Gastroesophageal sphincter (tissue), 4 donors: Measurements from ENCODE around the gene CASP8. TPM values are rescaled to one million over a fixed set of nuclear protein-coding genes. Genes with fewer than 3 reads are reported as not detected.

Source experiments
- ATAC-seq: fragments of 150-250 bp; one replicate; pipeline ENCODE4 v1.9.1; 2016; ENCODE audit warnings: mild to moderate bottlenecking, moderate library complexity
- H3K27ac ChIP-seq, 4 donors: fragments of 200-600 bp; sonication (generic) in 3 of 4; 1 replicate in 3 of 4; 2 replicates in 1 of 4; pipeline ENCODE4 v1.5.1; 2016 to 2019
- H3K27me3 ChIP-seq: fragments of 200-600 bp; sonication (generic); one replicate; pipeline ENCODE4 v1.5.1; 2019
- H3K36me3 ChIP-seq, 2 donors: fragments of 200-600 bp; sonication (generic); one replicate each; pipeline ENCODE4 v1.5.1; 2019; ENCODE audit warnings: control low read depth in 1 of 2
- H3K4me1 ChIP-seq, 3 donors: fragments of 200-600 bp; sonication (generic); 1 replicate in 2 of 3; 2 replicates in 1 of 3; pipeline ENCODE4 v1.5.1; 2016 to 2019; ENCODE audit warnings: control low read depth in 2 of 3
- H3K4me3 ChIP-seq, 2 donors: fragments of 200-600 bp; sonication (generic); one replicate each; pipeline ENCODE4 v1.5.1; 2019; ENCODE audit warnings: mild to moderate bottlenecking in 1 of 2, moderate library complexity in 1 of 2
- H3K9me3 ChIP-seq, 3 donors: fragments of 200-600 bp; sonication (generic); one replicate each; pipeline ENCODE4 v1.5.1; 2017 to 2019; ENCODE audit warnings: control low read depth in 2 of 3
- CTCF ChIP-seq, 4 experiments: fragments of 200-600 bp in 2 of 4; fragments of 450-650 bp in 2 of 4; sonication (generic) in 1 of 4; IDR thresholded peaks; one replicate each; pipeline ENCODE4 v1.5.1; 2017 to 2019; ENCODE audit warnings: antibody characterized with exemption in 4 of 4, mild to moderate bottlenecking in 2 of 4, moderate library complexity in 2 of 4
- EP300 ChIP-seq: sonication (generic); formaldehyde crosslinking; IDR thresholded peaks from one replicate; pipeline ENCODE4 v1.6.1; 2017; ENCODE audit warnings: antibody characterized with exemption, mild to moderate bottlenecking
- POLR2A ChIP-seq, 2 donors: fragments of 450-650 bp; IDR thresholded peaks; one replicate each; pipeline ENCODE4 v1.6.1; 2017; ENCODE audit warnings: antibody characterized with exemption in 2 of 2, mild to moderate bottlenecking in 2 of 2, moderate library complexity in 1 of 2
- POLR2AphosphoS5 ChIP-seq: sonication (generic); formaldehyde crosslinking; IDR thresholded peaks from one replicate; pipeline ENCODE4 v1.6.1; 2017; ENCODE audit warnings: antibody characterized with exemption
- WGBS, 2 donors: methylation state at CpG; one replicate each; pipeline ENCODE4 v1.1.5; 2018; ENCODE audit warnings: low coverage in 1 of 2; 5-methylcytosine and 5-hydroxymethylcytosine counted together
- total RNA-seq, 4 donors: library from RNA; depleted of rRNA; stranded (reverse); fragments of >200 nt; gene quantifications; one replicate each; pipeline ENCODE4 v1.1.0, GENCODE V29; 2016

CASP8 gene
- total RNA-seq: 10 to 100 TPM in 2 of 4 donors, 1 to 10 TPM in 2; 6.4 to 12.3 (median 10.0) TPM

GRCh38 chr2:201260302-201260800 lies at the start of gene CASP8:
CASP8 (plus strand) TSS chr2:201260536; CDS start chr2:201266487, 5,951 bp downstream.
- H3K4me3 ChIP-seq: peak within 1 kb of the TSS in 1 of 2 donors; percentile 67
- H3K4me1 ChIP-seq: peaks cover 0 to 40% (median 11%) of the 10 kb centered on the region in 3 donors
- H3K9me3 ChIP-seq: no peaks in the 10 kb centered on the region
- no peak for TF ChIP-seq CTCF (IDR thresholded peaks at IDR 0.05)
- peak; percentile 9 for TF ChIP-seq POLR2AphosphoS5
- peak in 1 of 2 donors; percentile 18 for TF ChIP-seq POLR2A (IDR thresholded peaks at IDR 0.05)
- H3K36me3 ChIP-seq: no peaks in the 10 kb centered on the region
- peak within 1 kb of the TSS in 3 of 4 donors; percentile 15 to 48 (median 21) for H3K27ac ChIP-seq
- peak; percentile 32 for ATAC-seq
- H3K27me3 ChIP-seq: no peaks in the 10 kb centered on the region
- WGBS, 2 donors: 83% methylated on average over 4 of the region's 10 CpGs; no CpG with 5 or more reads in 1 of the 2 donors

GRCh38 chr2:201215963-201216362 lies 44.4 kb upstream of the CASP8 start:
- H3K4me3 ChIP-seq: no peak overlapping the region
- H3K27ac ChIP-seq: no peak overlapping the region
- no peaks in the 10 kb centered on the region for H3K4me1 ChIP-seq
- H3K27me3 ChIP-seq: no peaks in the 10 kb centered on the region
- TF ChIP-seq EP300 (no peak), CTCF (IDR thresholded peaks at IDR 0.05) (no peak), POLR2A (IDR thresholded peaks at IDR 0.05) (no peak), POLR2AphosphoS5 (no peak)
- ATAC-seq: no peak
- peaks cover 0 to 11% of the 10 kb centered on the region in 2 donors for H3K36me3 ChIP-seq
- no peaks in the 10 kb centered on the region for H3K9me3 ChIP-seq
- 90 to 96% methylated on average over 4 of the region's 4 CpGs for WGBS, 2 donors

GRCh38 chr2:201216918-201217317 lies 43.4 kb upstream of the CASP8 start:
- no peak overlapping the region for H3K4me3 ChIP-seq
- TF ChIP-seq CTCF (IDR thresholded peaks at IDR 0.05) (no peak), EP300 (no peak), POLR2AphosphoS5 (no peak), POLR2A (IDR thresholded peaks at IDR 0.05) (no peak)
- H3K9me3 ChIP-seq: no peaks in the 10 kb centered on the region
- no peak for ATAC-seq
- 82 to 100% methylated on average over 1 of the region's 1 CpG for WGBS, 2 donors
- peaks cover 0 to 11% of the 10 kb centered on the region in 2 donors for H3K36me3 ChIP-seq
- H3K27me3 ChIP-seq: no peaks in the 10 kb centered on the region
- H3K27ac ChIP-seq: no peak overlapping the region
- no peaks in the 10 kb centered on the region for H3K4me1 ChIP-seq

GRCh38 chr2:201218780-201219179 lies 41.6 kb upstream of the CASP8 start:
- Histone ChIP-seq H3K27ac (no peak overlapping the region), H3K4me3 (no peak overlapping the region), H3K4me1 (no peaks in the 10 kb centered on the region), H3K9me3 (no peaks in the 10 kb centered on the region), H3K36me3 (peaks cover 0 to 11% of the 10 kb centered on the region in 2 donors), H3K27me3 (no peaks in the 10 kb centered on the region)
- no peak for ATAC-seq
- no peak for TF ChIP-seq EP300
- TF ChIP-seq POLR2A (IDR thresholded peaks at IDR 0.05): no peak
- TF ChIP-seq POLR2AphosphoS5: no peak
- TF ChIP-seq CTCF (IDR thresholded peaks at IDR 0.05): no peak
- 64% methylated on average over 3 of the region's 6 CpGs; no CpG with 5 or more reads in 1 of the 2 donors for WGBS, 2 donors
